Measurements from ENCODE around the gene ARID5B.

ARID5B gene

DNA sequence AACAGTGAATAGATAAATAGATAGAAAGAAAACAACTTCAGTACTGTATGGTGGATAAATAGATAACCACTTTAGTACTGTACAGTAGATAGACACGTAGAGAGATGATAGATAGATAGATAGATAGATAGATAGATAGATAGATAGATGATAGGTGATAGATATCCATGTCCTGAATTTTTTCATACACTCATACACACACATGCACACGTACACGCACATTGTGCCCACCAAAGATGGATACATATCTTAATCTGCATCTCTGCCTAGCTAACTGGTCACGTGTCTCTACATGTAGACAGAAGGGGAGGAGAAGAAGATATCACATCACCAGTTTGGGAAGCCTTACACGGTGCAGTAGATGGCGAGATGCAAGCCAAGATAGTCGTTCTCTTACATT is 99.2 kb downstream of the ARID5B start:
- no peak overlapping the region for H3K27ac ChIP-seq
- no peaks in the 10 kb centered on the region for H3K36me3 ChIP-seq
- H3K27me3 ChIP-seq (ENCODE audit: insufficient read depth, low read depth, severe bottlenecking), result no peaks in the 10 kb centered on the region
- no peak overlapping the region for H3K4me3 ChIP-seq (ENCODE audit: low read depth, low read length)
- no peaks in the 10 kb centered on the region for H3K9me3 ChIP-seq (ENCODE audit: severe bottlenecking)
- DNase-seq, result no peak
- TF ChIP-seq, protein P1, sequence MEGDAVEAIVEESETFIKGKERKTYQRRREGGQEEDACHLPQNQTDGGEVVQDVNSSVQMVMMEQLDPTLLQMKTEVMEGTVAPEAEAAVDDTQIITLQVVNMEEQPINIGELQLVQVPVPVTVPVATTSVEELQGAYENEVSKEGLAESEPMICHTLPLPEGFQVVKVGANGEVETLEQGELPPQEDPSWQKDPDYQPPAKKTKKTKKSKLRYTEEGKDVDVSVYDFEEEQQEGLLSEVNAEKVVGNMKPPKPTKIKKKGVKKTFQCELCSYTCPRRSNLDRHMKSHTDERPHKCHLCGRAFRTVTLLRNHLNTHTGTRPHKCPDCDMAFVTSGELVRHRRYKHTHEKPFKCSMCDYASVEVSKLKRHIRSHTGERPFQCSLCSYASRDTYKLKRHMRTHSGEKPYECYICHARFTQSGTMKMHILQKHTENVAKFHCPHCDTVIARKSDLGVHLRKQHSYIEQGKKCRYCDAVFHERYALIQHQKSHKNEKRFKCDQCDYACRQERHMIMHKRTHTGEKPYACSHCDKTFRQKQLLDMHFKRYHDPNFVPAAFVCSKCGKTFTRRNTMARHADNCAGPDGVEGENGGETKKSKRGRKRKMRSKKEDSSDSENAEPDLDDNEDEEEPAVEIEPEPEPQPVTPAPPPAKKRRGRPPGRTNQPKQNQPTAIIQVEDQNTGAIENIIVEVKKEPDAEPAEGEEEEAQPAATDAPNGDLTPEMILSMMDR (IDR thresholded peaks at IDR 0.05; ENCODE audit: low read depth, low read length), result no peak

DNA sequence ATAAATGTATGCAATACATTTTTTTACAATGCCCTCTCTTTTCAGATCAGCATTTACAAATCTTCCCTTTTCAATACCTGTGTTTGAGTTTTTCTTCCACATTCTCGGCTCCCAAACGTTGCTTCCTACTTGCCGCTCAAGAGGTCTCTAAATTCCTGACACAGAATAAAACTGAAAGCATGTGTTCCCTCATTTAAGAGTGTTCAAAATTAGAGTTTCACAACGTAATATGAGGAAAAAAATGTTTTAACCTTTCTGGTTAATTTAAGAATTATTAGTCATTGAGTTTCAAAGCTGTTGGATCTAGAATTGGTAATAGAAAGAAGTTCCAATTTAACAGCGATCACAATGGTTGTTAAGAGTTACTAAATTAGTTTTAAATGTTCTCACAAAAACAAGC is 100.4 kb downstream of the ARID5B start:
- no peaks in the 10 kb centered on the region for H3K9me3 ChIP-seq (ENCODE audit: severe bottlenecking)
- H3K36me3 ChIP-seq, result no peaks in the 10 kb centered on the region
- no peak overlapping the region for H3K4me3 ChIP-seq (ENCODE audit: low read depth, low read length)
- TF ChIP-seq, protein P1 (IDR thresholded peaks at IDR 0.05; ENCODE audit: low read depth, low read length), result no peak
- no peak overlapping the region for H3K27ac ChIP-seq
- DNase-seq, result no peak
- no peaks in the 10 kb centered on the region for H3K27me3 ChIP-seq (ENCODE audit: insufficient read depth, low read depth, severe bottlenecking)

DNA sequence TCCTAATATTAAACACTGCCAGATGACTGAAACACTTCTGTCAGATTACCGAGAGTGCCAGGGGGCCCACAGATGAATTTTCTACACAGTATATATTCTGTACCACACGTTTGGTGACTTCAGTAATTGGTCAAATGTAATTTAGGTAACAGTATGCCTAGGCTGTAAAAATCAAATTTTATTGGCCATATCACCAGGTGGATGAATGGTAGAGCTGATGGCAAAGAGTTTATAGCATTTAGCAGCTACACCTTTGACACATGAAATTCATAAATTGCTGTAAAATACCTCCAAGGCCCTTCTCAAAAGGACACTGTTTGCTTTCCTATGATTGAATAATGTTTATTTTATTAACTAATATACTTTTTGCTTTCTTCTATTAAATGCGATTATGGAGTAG is 101.3 kb downstream of the ARID5B start:
- TF ChIP-seq, protein P1 (IDR thresholded peaks at IDR 0.05; ENCODE audit: low read depth, low read length), result no peak
- Histone ChIP-seq H3K27me3 (ENCODE audit: insufficient read depth, low read depth, severe bottlenecking) (no peaks in the 10 kb centered on the region), H3K4me3 (ENCODE audit: low read depth, low read length) (no peak overlapping the region), H3K9me3 (ENCODE audit: severe bottlenecking) (no peaks in the 10 kb centered on the region), H3K36me3 (no peaks in the 10 kb centered on the region), H3K27ac (no peak overlapping the region)
- no peak for DNase-seq

DNA sequence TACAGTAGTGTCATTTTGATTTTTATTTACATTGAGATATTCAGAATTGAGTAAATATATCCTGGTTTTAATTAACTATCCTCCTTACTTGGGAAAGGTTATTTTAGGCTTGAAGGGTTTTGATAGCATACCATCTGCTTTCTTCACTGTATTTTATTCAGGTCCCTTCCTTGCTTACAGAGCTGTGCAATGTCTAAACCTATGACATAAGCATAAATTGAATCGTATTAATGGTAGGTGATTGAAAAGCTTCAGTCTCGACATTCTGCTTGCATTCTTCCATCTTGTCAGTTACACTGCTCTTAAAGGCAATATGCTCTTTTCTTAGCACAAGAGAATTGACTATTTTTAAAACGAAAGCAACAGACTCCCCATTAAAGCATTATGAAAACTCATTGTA is 102.5 kb downstream of the ARID5B start:
- Histone ChIP-seq H3K4me3 (ENCODE audit: low read depth, low read length) (no peak overlapping the region), H3K27me3 (ENCODE audit: insufficient read depth, low read depth, severe bottlenecking) (no peaks in the 10 kb centered on the region), H3K27ac (no peak overlapping the region), H3K9me3 (ENCODE audit: severe bottlenecking) (no peaks in the 10 kb centered on the region), H3K36me3 (no peaks in the 10 kb centered on the region)
- TF ChIP-seq, protein P1 (IDR thresholded peaks at IDR 0.05; ENCODE audit: low read depth, low read length), result no peak
- no peak for DNase-seq

DNA sequence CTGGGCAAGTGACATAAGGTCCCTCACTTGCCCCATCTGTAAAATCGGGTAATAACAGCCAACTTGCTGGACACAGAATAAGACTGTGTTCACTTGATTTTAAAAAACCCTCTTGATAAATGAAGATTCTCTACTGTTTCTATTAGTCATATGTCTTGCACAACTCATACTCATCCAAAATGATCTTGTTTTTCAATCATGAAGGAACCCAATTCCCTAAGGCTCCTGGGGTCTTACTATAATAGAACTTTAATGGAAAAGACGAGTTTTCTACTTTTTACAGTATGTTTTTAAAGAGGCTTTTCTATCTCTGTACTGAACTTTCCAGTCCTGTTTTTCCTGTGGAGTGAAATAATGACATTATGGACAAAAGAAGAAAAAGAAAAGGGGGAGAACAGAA is 103.8 kb downstream of the ARID5B start:
- no peaks in the 10 kb centered on the region for H3K36me3 ChIP-seq
- no peak overlapping the region for H3K4me3 ChIP-seq (ENCODE audit: low read depth, low read length)
- TF ChIP-seq, protein P1 (IDR thresholded peaks at IDR 0.05; ENCODE audit: low read depth, low read length), result no peak
- no peak overlapping the region for H3K27ac ChIP-seq
- no peak for DNase-seq
- no peaks in the 10 kb centered on the region for H3K27me3 ChIP-seq (ENCODE audit: insufficient read depth, low read depth, severe bottlenecking)
- H3K9me3 ChIP-seq (ENCODE audit: severe bottlenecking), result no peaks in the 10 kb centered on the region

DNA sequence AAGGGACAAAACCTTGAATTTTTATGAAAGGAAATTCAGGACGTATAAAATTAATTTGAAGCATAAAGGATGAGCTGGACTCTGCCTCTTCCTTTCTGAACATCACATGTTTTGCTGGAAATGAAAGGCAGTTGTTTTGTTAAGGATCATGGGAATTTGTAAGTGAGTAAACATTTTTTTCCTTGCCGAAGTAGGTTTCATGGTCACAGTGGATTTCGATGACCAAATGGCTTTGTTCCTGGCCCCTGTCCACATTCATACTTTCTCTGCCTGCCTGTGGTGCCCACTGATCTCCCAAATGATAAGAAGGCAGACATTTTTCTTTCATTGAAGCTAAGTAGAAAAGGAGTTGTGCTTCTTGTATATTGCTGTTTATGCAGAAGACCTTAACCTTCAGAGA is 104.2 kb downstream of the ARID5B start:
- no peak for DNase-seq
- no peaks in the 10 kb centered on the region for H3K36me3 ChIP-seq
- TF ChIP-seq, protein P1 (IDR thresholded peaks at IDR 0.05; ENCODE audit: low read depth, low read length), result no peak
- H3K27me3 ChIP-seq (ENCODE audit: insufficient read depth, low read depth, severe bottlenecking), result no peaks in the 10 kb centered on the region
- H3K4me3 ChIP-seq (ENCODE audit: low read depth, low read length), result no peak overlapping the region
- no peaks in the 10 kb centered on the region for H3K9me3 ChIP-seq (ENCODE audit: severe bottlenecking)
- no peak overlapping the region for H3K27ac ChIP-seq

Data from WERI-Rb-1 (cell line).